GM23338 (cell line): Measurements from ENCODE around the gene SLN. TPM values are rescaled to one million over a fixed set of nuclear protein-coding genes. Genes with fewer than 3 reads are reported as not detected.

Experiments
- ATAC-seq: fragments of 200-7000 bp; cut with Tn5 transposase; 3 replicates; pipeline ENCODE4 v1.9.1; 2020
- DNase-seq: peaks from one replicate; pipeline ENCODE4 v3.0.0-alpha.2; 2015; ENCODE audit warnings: low spot score
- H2AFZ ChIP-seq: fragments of 200-600 bp; sonication (generic); 2 replicates; pipeline ENCODE4 v1.8.0; 2016; ENCODE audit warnings: antibody characterized with exemption, mild to moderate bottlenecking, moderate library complexity
- H3F3A ChIP-seq: fragments of 200-600 bp; sonication (generic); replicated peaks from 2 replicates; pipeline ENCODE4 v1.8.0; 2017; ENCODE audit warnings: antibody characterized with exemption, mixed run types, low read depth
- H3K27ac ChIP-seq: fragments of 200-600 bp; sonication (generic); 2 replicates; pipeline ENCODE4 v1.6.1; 2016; ENCODE audit warnings: low read depth
- H3K27me3 ChIP-seq: fragments of 200-600 bp; sonication (generic); 2 replicates; pipeline ENCODE4 v1.8.0; 2016; ENCODE audit warnings: mild to moderate bottlenecking, mixed run types, moderate library complexity; ENCODE audit not compliant: insufficient read depth
- H3K36me3 ChIP-seq: fragments of 200-600 bp; sonication (generic); 2 replicates; pipeline ENCODE4 v1.8.0; 2016; ENCODE audit warnings: mild to moderate bottlenecking; ENCODE audit not compliant: insufficient read depth
- H3K4me1 ChIP-seq: fragments of 200-600 bp; sonication (generic); 2 replicates; pipeline ENCODE4 v1.8.0; 2016; ENCODE audit warnings: mild to moderate bottlenecking, moderate library complexity; ENCODE audit not compliant: insufficient read depth
- H3K4me2 ChIP-seq: fragments of 200-600 bp; sonication (generic); 2 replicates; pipeline ENCODE4 v1.7.1; 2017; ENCODE audit warnings: mixed run types
- H3K4me3 ChIP-seq: fragments of 200-600 bp; sonication (generic); 2 replicates; pipeline ENCODE4 v1.6.1; 2016; ENCODE audit warnings: mixed run types
- H3K79me2 ChIP-seq: fragments of 200-600 bp; sonication (generic); replicated peaks from 2 replicates; pipeline ENCODE4 v1.8.0; 2017; ENCODE audit warnings: mild to moderate bottlenecking; ENCODE audit not compliant: insufficient read depth
- H3K9me2 ChIP-seq: fragments of 200-600 bp; sonication (generic); 2 replicates; pipeline ENCODE4 v1.8.0; 2017; ENCODE audit not compliant: insufficient read depth
- H4K20me1 ChIP-seq: fragments of 200-600 bp; sonication (generic); replicated peaks from 2 replicates; pipeline ENCODE4 v1.8.0; 2017; ENCODE audit warnings: mild to moderate bottlenecking; ENCODE audit not compliant: insufficient read depth
- H3K27ac Mint-ChIP-seq: 2 replicates; pipeline ENCODE4 v1.8.0; 2020; ENCODE audit warnings: inconsistent platforms, mild to moderate bottlenecking, moderate library complexity, mixed read lengths
- H3K27me3 Mint-ChIP-seq: 3 replicates; pipeline ENCODE4 v1.8.0; 2022; ENCODE audit warnings: low read depth, mild to moderate bottlenecking, moderate library complexity, mixed read lengths, inconsistent platforms; ENCODE audit not compliant: insufficient read depth, poor library complexity
- H3K36me3 Mint-ChIP-seq: 3 replicates; pipeline ENCODE4 v1.8.0; 2021; ENCODE audit warnings: low read depth, mild to moderate bottlenecking, inconsistent platforms, moderate library complexity, mixed read lengths
- H3K4me1 Mint-ChIP-seq: 3 replicates; pipeline ENCODE4 v1.8.0; 2020; ENCODE audit warnings: mild to moderate bottlenecking, inconsistent platforms, mixed read lengths
- H3K4me3 Mint-ChIP-seq: 3 replicates; pipeline ENCODE4 v1.8.0; 2021; ENCODE audit warnings: moderate library complexity, mild to moderate bottlenecking, inconsistent platforms, mixed read lengths
- H3K9me3 Mint-ChIP-seq: 3 replicates; pipeline ENCODE4 v1.8.0; 2020; ENCODE audit warnings: moderate library complexity, mild to moderate bottlenecking, inconsistent platforms, mixed read lengths
- CREB1 ChIP-seq: fragments of 250-450 bp; sonication (Bioruptor Pico); IDR thresholded peaks from 2 replicates; pipeline ENCODE4 v1.5.0; 2020; ENCODE audit warnings: low read depth, mild to moderate bottlenecking, moderate library complexity
- CTCF ChIP-seq, 2 experiments: fragments of 200-600 bp in 1 of 2; sonication (generic) in 1 of 2; conservative IDR thresholded peaks; 2 replicates each; pipeline versions ENCODE4 v1.5.1 to v1.6.1; 2016 to 2017; ENCODE audit warnings: antibody characterized with exemption in 2 of 2, low read depth in 2 of 2, mild to moderate bottlenecking in 2 of 2, moderate library complexity in 1 of 2
- ETS1 ChIP-seq: IDR thresholded peaks from 2 replicates; pipeline ENCODE4 v1.6.1; 2016; ENCODE audit warnings: antibody characterized with exemption
- EZH2 ChIP-seq: fragments of 200-600 bp; sonication (generic); IDR thresholded peaks from one replicate; pipeline ENCODE4 v1.8.0; 2017; ENCODE audit warnings: antibody characterized with exemption, mild to moderate bottlenecking, low read depth; ENCODE audit not compliant: unreplicated experiment
- EZH2phosphoT487 ChIP-seq: fragments of 200-600 bp; sonication (generic); IDR thresholded peaks from one replicate; pipeline ENCODE4 v1.8.1; 2018; ENCODE audit warnings: antibody characterized with exemption; ENCODE audit not compliant: unreplicated experiment
- JUNB ChIP-seq: IDR thresholded peaks from one replicate; pipeline ENCODE4 v1.6.1; 2016; ENCODE audit warnings: antibody characterized with exemption; ENCODE audit not compliant: unreplicated experiment
- POLR2AphosphoS5 ChIP-seq: IDR thresholded peaks from 2 replicates; pipeline ENCODE4 v1.6.1; 2016; ENCODE audit warnings: antibody characterized with exemption, low read depth
- REST ChIP-seq: IDR thresholded peaks from one replicate; pipeline ENCODE4 v1.6.1; 2018; ENCODE audit warnings: antibody characterized with exemption; ENCODE audit not compliant: unreplicated experiment
- STAT1 ChIP-seq: IDR thresholded peaks from one replicate; pipeline ENCODE4 v1.6.1; 2016; ENCODE audit warnings: antibody characterized with exemption; ENCODE audit not compliant: unreplicated experiment
- ZNF114 ChIP-seq: fragments of 250-450 bp; sonication (Bioruptor Pico); IDR thresholded peaks from 2 replicates; pipeline ENCODE4 v1.5.0; 2020; ENCODE audit warnings: mild to moderate bottlenecking, moderate library complexity
- ZNF331 ChIP-seq: fragments of 250-450 bp; sonication (Bioruptor Pico); IDR thresholded peaks from 2 replicates; pipeline ENCODE4 v1.5.0; 2020; ENCODE audit warnings: low read depth, mild to moderate bottlenecking, moderate library complexity
- ZNF462 ChIP-seq: fragments of 250-450 bp; sonication (Bioruptor Pico); IDR thresholded peaks from 2 replicates; pipeline ENCODE4 v1.5.0; 2020; ENCODE audit warnings: mild to moderate bottlenecking, moderate library complexity
- polyA plus RNA-seq: library from polyadenylated mRNA; unstranded; fragments of >200 nt; fragmentation: Nextera tagmentation; extraction: Ambion mirVana; gene quantifications from 2 replicates; pipeline ENCODE4 v1.2.1, GENCODE V29; 2016
- total RNA-seq: library from RNA; depleted of rRNA; stranded (reverse); fragments of >200 nt; shearing (Covaris generic); gene quantifications from 2 replicates; pipeline ENCODE4 v1.2.3, GENCODE V29; 2014

The SLN gene
- total and polyA plus RNA-seq, 2 experiments from 2014 or later: not detected

- no peaks in the 10 kb centered on the region for H3K79me2 ChIP-seq
- no peaks in the 10 kb centered on the region for H3K27me3 ChIP-seq
- no peaks in the 10 kb centered on the region for H3F3A ChIP-seq
- H3K9me3 Mint-ChIP-seq: no peaks in the 10 kb centered on the region; the same call in 2 of the 3 replicates
- H3K9me2 ChIP-seq: no peaks in the 10 kb centered on the region
- H3K4me3 ChIP-seq: no peak overlapping the region
- H3K36me3 Mint-ChIP-seq: no peaks in the 10 kb centered on the region
- no peak overlapping the region for H2AFZ ChIP-seq
- no peaks in the 10 kb centered on the region for H3K36me3 ChIP-seq
- no peak overlapping the region for H3K4me2 ChIP-seq
- DNase-seq (no peak), ATAC-seq (no peak)
- TF ChIP-seq CREB1 (CRISPR knock-in tag): no peak
- no peak for TF ChIP-seq CTCF (conservative IDR thresholded peaks at IDR 0.05; ENCODE audit: low read depth in 2 of 2)
- no peak for TF ChIP-seq POLR2AphosphoS5
- TF ChIP-seq EZH2: no peak
- TF ChIP-seq REST: no peak
- TF ChIP-seq STAT1: no peak
- no peak for TF ChIP-seq ZNF331 (CRISPR knock-in tag)
- TF ChIP-seq ZNF114: no peak
- no peak for TF ChIP-seq EZH2phosphoT487
- TF ChIP-seq ETS1: no peak
- TF ChIP-seq ZNF462 (CRISPR knock-in tag): no peak
- no peak for TF ChIP-seq JUNB
- H3K4me1 ChIP-seq: peaks cover 5% of the 10 kb centered on the region; the same call in 1 of the 2 replicates
- H3K27ac ChIP-seq: no peak overlapping the region
- H3K27ac Mint-ChIP-seq: no peak overlapping the region
- no peaks in the 10 kb centered on the region for H4K20me1 ChIP-seq
- no peaks in the 10 kb centered on the region for H3K27me3 Mint-ChIP-seq
- H3K4me3 Mint-ChIP-seq: no peak overlapping the region
- peaks cover 16% of the 10 kb centered on the region for H3K4me1 Mint-ChIP-seq
Measured at GRCh38 chr11:107696140-107696539, 15.7 kb downstream of the SLN start.
